ENCODE results near the gene WWOX.

DNA sequence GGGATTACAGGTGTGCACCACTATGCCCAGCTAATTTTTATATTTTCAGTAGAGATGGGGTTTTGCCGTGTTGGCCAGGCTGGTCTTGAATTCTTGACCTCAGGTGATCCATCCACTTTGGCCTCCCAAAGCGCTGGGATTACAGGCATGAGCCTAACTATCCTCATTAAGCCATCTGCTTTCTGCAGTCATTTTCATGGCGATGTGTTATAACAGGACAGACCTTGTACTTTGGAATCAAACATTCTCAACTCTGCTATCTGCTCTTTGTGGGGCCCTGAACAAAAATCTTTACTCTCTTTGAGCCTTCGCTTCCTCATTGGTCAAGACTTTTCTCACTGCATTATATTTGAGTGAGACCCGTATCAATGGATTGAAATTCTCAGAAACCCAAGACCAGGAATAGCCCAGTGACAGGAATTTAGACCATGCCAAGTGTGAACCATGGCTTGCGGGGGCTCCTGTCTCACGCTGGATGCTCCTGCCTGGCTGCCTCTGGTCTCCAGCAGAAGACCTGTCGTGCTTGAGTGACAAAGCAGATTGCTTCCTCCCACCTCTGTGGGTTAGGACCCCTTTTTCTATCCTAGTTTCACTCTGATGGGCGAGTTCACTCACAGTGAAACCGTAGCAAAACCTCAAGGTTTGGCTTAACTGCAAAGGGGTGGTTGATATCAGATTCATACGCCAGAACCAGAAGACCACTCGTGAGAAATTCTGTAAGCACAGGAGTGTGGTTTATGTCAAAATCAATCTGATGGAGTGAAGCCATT is 982.0 kb downstream of the WWOX start:
- no peak for TF ChIP-seq EP300 (conservative IDR thresholded peaks at IDR 0.05; ENCODE audit: poor library complexity, severe bottlenecking)
- TF ChIP-seq, protein P1, sequence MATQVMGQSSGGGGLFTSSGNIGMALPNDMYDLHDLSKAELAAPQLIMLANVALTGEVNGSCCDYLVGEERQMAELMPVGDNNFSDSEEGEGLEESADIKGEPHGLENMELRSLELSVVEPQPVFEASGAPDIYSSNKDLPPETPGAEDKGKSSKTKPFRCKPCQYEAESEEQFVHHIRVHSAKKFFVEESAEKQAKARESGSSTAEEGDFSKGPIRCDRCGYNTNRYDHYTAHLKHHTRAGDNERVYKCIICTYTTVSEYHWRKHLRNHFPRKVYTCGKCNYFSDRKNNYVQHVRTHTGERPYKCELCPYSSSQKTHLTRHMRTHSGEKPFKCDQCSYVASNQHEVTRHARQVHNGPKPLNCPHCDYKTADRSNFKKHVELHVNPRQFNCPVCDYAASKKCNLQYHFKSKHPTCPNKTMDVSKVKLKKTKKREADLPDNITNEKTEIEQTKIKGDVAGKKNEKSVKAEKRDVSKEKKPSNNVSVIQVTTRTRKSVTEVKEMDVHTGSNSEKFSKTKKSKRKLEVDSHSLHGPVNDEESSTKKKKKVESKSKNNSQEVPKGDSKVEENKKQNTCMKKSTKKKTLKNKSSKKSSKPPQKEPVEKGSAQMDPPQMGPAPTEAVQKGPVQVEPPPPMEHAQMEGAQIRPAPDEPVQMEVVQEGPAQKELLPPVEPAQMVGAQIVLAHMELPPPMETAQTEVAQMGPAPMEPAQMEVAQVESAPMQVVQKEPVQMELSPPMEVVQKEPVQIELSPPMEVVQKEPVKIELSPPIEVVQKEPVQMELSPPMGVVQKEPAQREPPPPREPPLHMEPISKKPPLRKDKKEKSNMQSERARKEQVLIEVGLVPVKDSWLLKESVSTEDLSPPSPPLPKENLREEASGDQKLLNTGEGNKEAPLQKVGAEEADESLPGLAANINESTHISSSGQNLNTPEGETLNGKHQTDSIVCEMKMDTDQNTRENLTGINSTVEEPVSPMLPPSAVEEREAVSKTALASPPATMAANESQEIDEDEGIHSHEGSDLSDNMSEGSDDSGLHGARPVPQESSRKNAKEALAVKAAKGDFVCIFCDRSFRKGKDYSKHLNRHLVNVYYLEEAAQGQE (IDR thresholded peaks at IDR 0.05; ENCODE audit: borderline replicate concordance), result no peak
- TF ChIP-seq, protein P2, sequence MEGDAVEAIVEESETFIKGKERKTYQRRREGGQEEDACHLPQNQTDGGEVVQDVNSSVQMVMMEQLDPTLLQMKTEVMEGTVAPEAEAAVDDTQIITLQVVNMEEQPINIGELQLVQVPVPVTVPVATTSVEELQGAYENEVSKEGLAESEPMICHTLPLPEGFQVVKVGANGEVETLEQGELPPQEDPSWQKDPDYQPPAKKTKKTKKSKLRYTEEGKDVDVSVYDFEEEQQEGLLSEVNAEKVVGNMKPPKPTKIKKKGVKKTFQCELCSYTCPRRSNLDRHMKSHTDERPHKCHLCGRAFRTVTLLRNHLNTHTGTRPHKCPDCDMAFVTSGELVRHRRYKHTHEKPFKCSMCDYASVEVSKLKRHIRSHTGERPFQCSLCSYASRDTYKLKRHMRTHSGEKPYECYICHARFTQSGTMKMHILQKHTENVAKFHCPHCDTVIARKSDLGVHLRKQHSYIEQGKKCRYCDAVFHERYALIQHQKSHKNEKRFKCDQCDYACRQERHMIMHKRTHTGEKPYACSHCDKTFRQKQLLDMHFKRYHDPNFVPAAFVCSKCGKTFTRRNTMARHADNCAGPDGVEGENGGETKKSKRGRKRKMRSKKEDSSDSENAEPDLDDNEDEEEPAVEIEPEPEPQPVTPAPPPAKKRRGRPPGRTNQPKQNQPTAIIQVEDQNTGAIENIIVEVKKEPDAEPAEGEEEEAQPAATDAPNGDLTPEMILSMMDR (IDR thresholded peaks at IDR 0.05; ENCODE audit: poor library complexity, severe bottlenecking), result no peak

All from neural cell (in vitro differentiated cells).